ENCODE data around the gene FBXO33.

- TF ChIP-seq, protein P1, sequence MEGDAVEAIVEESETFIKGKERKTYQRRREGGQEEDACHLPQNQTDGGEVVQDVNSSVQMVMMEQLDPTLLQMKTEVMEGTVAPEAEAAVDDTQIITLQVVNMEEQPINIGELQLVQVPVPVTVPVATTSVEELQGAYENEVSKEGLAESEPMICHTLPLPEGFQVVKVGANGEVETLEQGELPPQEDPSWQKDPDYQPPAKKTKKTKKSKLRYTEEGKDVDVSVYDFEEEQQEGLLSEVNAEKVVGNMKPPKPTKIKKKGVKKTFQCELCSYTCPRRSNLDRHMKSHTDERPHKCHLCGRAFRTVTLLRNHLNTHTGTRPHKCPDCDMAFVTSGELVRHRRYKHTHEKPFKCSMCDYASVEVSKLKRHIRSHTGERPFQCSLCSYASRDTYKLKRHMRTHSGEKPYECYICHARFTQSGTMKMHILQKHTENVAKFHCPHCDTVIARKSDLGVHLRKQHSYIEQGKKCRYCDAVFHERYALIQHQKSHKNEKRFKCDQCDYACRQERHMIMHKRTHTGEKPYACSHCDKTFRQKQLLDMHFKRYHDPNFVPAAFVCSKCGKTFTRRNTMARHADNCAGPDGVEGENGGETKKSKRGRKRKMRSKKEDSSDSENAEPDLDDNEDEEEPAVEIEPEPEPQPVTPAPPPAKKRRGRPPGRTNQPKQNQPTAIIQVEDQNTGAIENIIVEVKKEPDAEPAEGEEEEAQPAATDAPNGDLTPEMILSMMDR (IDR thresholded peaks at IDR 0.05): no peak
- TF ChIP-seq HDAC2 (IDR thresholded peaks at IDR 0.05): no peak
- no peak for TF ChIP-seq MAZ (IDR thresholded peaks at IDR 0.05; ENCODE audit: borderline replicate concordance, low read depth, low read length)
- no peak for TF ChIP-seq ZFP36 (IDR thresholded peaks at IDR 0.05; ENCODE audit: borderline replicate concordance, partially characterized antibody)
- no peak for TF ChIP-seq POLR2AphosphoS2 (conservative IDR thresholded peaks at IDR 0.05; ENCODE audit: low read length)
- TF ChIP-seq SREBF2 (IDR thresholded peaks at IDR 0.05): no peak
- TF ChIP-seq, protein P2, sequence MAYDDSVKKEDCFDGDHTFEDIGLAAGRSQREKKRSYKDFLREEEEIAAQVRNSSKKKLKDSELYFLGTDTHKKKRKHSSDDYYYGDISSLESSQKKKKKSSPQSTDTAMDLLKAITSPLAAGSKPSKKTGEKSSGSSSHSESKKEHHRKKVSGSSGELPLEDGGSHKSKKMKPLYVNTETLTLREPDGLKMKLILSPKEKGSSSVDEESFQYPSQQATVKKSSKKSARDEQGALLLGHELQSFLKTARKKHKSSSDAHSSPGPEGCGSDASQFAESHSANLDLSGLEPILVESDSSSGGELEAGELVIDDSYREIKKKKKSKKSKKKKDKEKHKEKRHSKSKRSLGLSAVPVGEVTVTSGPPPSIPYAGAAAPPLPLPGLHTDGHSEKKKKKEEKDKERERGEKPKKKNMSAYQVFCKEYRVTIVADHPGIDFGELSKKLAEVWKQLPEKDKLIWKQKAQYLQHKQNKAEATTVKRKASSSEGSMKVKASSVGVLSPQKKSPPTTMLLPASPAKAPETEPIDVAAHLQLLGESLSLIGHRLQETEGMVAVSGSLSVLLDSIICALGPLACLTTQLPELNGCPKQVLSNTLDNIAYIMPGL (CRISPR knock-in tag; IDR thresholded peaks at IDR 0.05; ENCODE audit: borderline replicate concordance): no peak
Observed at GRCh38 chr14:39374851-39375250, 57.4 kb downstream of the FBXO33 start.

All from A549 (cell line).